Stomach (tissue), 9 donors: Measurements from ENCODE around the gene CDCA7. TPM values are rescaled to one million over a fixed set of nuclear protein-coding genes. Genes with fewer than 3 reads are reported as not detected.
"Not testable (repeated sequence)": the region's sequence is repeated elsewhere in the genome, so short reads cannot be mapped to it uniquely, and the experiment has no call there.

ENCODE experiments used
- DNase-seq, 2 donors: peaks; one replicate each; pipeline versions ENCODE4 v3.0.0 to v3.0.0-alpha.2; 2013 to 2019
- H3K27ac ChIP-seq, 5 donors: fragments of 200-600 bp in 4 of 5; sonication (generic) in 4 of 5; one replicate each; pipeline ENCODE4 v1.5.1; 2013 to 2019; ENCODE audit warnings: mild to moderate bottlenecking in 1 of 5, moderate library complexity in 1 of 5
- H3K27me3 ChIP-seq, 3 donors: fragments of 200-600 bp; sonication (generic); one replicate each; pipeline ENCODE4 v1.5.1; 2017 to 2019; ENCODE audit warnings: mixed run types in 1 of 3
- H3K36me3 ChIP-seq, 4 donors: fragments of 200-600 bp; sonication (generic); 1 replicate in 3 of 4; 2 replicates in 1 of 4; pipeline ENCODE4 v1.5.1; 2016 to 2019
- H3K4me1 ChIP-seq, 4 donors: fragments of 200-600 bp; sonication (generic); one replicate each; pipeline ENCODE4 v1.5.1; 2016 to 2019
- H3K4me3 ChIP-seq, 4 donors: fragments of 200-600 bp; sonication (generic) in 3 of 4; one replicate each; pipeline ENCODE4 v1.5.1; 2016 to 2019; ENCODE audit warnings: mild to moderate bottlenecking in 1 of 4
- H3K9me3 ChIP-seq, 4 donors: fragments of 200-600 bp; sonication (generic); one replicate each; pipeline ENCODE4 v1.5.1; 2016 to 2019
- EP300 ChIP-seq: sonication (generic); formaldehyde crosslinking; IDR thresholded peaks from one replicate; pipeline ENCODE4 v1.6.1; 2017; ENCODE audit warnings: antibody characterized with exemption
- POLR2A ChIP-seq, 4 donors: fragments of 450-650 bp; IDR thresholded peaks; one replicate each; pipeline ENCODE4 v1.6.1; 2016; ENCODE audit warnings: antibody characterized with exemption in 4 of 4, control low read depth in 2 of 4, mild to moderate bottlenecking in 1 of 4, moderate library complexity in 1 of 4
- POLR2AphosphoS5 ChIP-seq, 3 donors: sonication (generic); formaldehyde crosslinking; IDR thresholded peaks; one replicate each; pipeline ENCODE4 v1.6.1; 2016; ENCODE audit warnings: antibody characterized with exemption in 3 of 3
- WGBS, 5 donors: extraction: QIAGEN DNeasy Blood & Tissue Kit in 3 of 5; methylation state at CpG; one replicate each; pipeline versions ENCODE4 v1.1.5 to v1.1.7; 2013 to 2018; 5-methylcytosine and 5-hydroxymethylcytosine counted together
- intact Hi-C: fragments of 100-400 bp; cut with DNase I; formaldehyde crosslinking; loops from one replicate; pipeline ENCODE4 v1.15.1; 2023; ENCODE audit warnings: low total_unique reads
- polyA plus RNA-seq, 3 donors: library from polyadenylated mRNA; stranded (reverse); fragments of 200-250 nt; gene quantifications; one replicate each; pipeline ENCODE4 v1.2.3, GENCODE V29; 2013
- total RNA-seq, 5 donors: library from RNA; depleted of rRNA; stranded (reverse); fragments of >200 nt; gene quantifications; one replicate each; pipeline versions ENCODE4 v1.1.0 to v1.2.3, GENCODE V29; 2014 to 2016
- TF ChIP-seq, protein P1 (sequence below), 7 experiments: fragments of 450-650 bp in 4 of 7; fragments of 200-600 bp in 3 of 7; sonication (generic) in 3 of 7; IDR thresholded peaks; one replicate each; pipeline ENCODE4 v1.5.1; 2016 to 2019; ENCODE audit warnings: antibody characterized with exemption in 7 of 7, control low read depth in 2 of 7, mild to moderate bottlenecking in 1 of 7
- donor health status: healthy with polysubstance abuse.
- donor health status: Bipolar disorder and iron deficiency.
- donor health status: healthy.

Gene CDCA7
- total and polyA plus RNA-seq, 8 donors: 0.61 to 41.1 (median 8.1) TPM

GRCh38 chr2:173373290-173373689 is 18.6 kb downstream of the CDCA7 start:
- no peak overlapping the region for H3K4me3 ChIP-seq
- H3K36me3 ChIP-seq: no peaks in the 10 kb centered on the region
- intact Hi-C loops: no loop called here
- no peaks in the 10 kb centered on the region for H3K4me1 ChIP-seq
- no peaks in the 10 kb centered on the region for H3K27me3 ChIP-seq
- no peak for TF ChIP-seq POLR2A (IDR thresholded peaks at IDR 0.05)
- TF ChIP-seq POLR2AphosphoS5 (IDR thresholded peaks at IDR 0.05): no peak
- TF ChIP-seq, protein P1, sequence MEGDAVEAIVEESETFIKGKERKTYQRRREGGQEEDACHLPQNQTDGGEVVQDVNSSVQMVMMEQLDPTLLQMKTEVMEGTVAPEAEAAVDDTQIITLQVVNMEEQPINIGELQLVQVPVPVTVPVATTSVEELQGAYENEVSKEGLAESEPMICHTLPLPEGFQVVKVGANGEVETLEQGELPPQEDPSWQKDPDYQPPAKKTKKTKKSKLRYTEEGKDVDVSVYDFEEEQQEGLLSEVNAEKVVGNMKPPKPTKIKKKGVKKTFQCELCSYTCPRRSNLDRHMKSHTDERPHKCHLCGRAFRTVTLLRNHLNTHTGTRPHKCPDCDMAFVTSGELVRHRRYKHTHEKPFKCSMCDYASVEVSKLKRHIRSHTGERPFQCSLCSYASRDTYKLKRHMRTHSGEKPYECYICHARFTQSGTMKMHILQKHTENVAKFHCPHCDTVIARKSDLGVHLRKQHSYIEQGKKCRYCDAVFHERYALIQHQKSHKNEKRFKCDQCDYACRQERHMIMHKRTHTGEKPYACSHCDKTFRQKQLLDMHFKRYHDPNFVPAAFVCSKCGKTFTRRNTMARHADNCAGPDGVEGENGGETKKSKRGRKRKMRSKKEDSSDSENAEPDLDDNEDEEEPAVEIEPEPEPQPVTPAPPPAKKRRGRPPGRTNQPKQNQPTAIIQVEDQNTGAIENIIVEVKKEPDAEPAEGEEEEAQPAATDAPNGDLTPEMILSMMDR (IDR thresholded peaks at IDR 0.05): no peak
- TF ChIP-seq EP300: no peak
- no peaks in the 10 kb centered on the region for H3K9me3 ChIP-seq
- no peak overlapping the region for H3K27ac ChIP-seq
- DNase-seq: no peak
- WGBS, 5 donors: 83 to 89% (median 86%) methylated on average over 2 of the region's 2 CpGs

- H3K4me1 ChIP-seq: no peaks in the 10 kb centered on the region
- TF ChIP-seq EP300: no peak
- 93 to 97% (median 95%) methylated on average over 3 of the region's 3 CpGs for WGBS, 5 donors
- H3K9me3 ChIP-seq: no peaks in the 10 kb centered on the region
- no peaks in the 10 kb centered on the region for H3K27me3 ChIP-seq
- no peak overlapping the region for H3K27ac ChIP-seq
- no peaks in the 10 kb centered on the region for H3K36me3 ChIP-seq
- intact Hi-C loops: no loop called here
- no peak for DNase-seq
- H3K4me3 ChIP-seq: no peak overlapping the region
Measured at GRCh38 chr2:173374634-173375033, 20.0 kb downstream of the CDCA7 start.

DNA sequence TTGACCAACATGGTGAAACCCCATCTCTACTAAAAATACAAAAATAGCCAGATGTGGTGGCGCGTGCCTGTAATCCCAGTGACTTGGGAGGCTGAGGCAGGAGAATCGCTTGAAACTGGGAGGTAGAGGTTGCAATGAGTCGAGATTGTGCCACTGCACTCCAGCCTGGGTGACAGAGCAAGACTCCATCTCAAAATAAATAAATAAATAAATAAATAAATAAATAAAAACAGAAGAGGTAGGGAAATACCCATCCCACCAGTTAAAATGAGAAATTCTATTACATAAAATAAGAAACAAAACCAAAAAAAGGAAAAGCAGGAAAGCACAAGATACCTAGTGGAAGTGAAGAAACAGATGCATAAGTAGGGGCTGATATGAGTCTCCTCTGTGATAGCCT is 30.9 kb downstream of the CDCA7 start:
- H3K27me3 ChIP-seq, H3K27ac ChIP-seq, H3K9me3 ChIP-seq, H3K4me1 ChIP-seq, intact Hi-C loops, H3K36me3 ChIP-seq, H3K4me3 ChIP-seq, DNase-seq: not testable (repeated sequence)
- 95 to 99% (median 96%) methylated on average over 4 of the region's 4 CpGs for WGBS, 5 donors

GRCh38 chr2:173386021-173386737 is 31.5 kb downstream of the CDCA7 start:
- no peak for TF ChIP-seq EP300
- TF ChIP-seq, protein P1 (IDR thresholded peaks at IDR 0.05): no peak
- no peak for TF ChIP-seq POLR2AphosphoS5 (IDR thresholded peaks at IDR 0.05)
- TF ChIP-seq POLR2A (IDR thresholded peaks at IDR 0.05): no peak
- H3K36me3 ChIP-seq: no peaks in the 10 kb centered on the region
- H3K4me1 ChIP-seq: no peaks in the 10 kb centered on the region
- intact Hi-C loops: no loop called here
- H3K27me3 ChIP-seq: peaks cover 0 to 3% (median 0%) of the 10 kb centered on the region in 3 donors
- no peak overlapping the region for H3K4me3 ChIP-seq
- 78 to 87% (median 83%) methylated on average over 18 of the region's 18 CpGs for WGBS, 5 donors
- no peak for DNase-seq
- peaks cover 0 to 8% (median 0%) of the 10 kb centered on the region in 4 donors for H3K9me3 ChIP-seq
- no peak overlapping the region for H3K27ac ChIP-seq

- Histone ChIP-seq H3K4me3 (no peak overlapping the region), H3K9me3 (peaks cover 0 to 8% (median 0%) of the 10 kb centered on the region in 4 donors), H3K27ac (no peak overlapping the region), H3K27me3 (peaks cover 0 to 3% (median 0%) of the 10 kb centered on the region in 3 donors), H3K4me1 (no peaks in the 10 kb centered on the region), H3K36me3 (no peaks in the 10 kb centered on the region)
- intact Hi-C loops: no loop called here
- DNase-seq: no peak
- 85 to 93% (median 88%) methylated on average over 10 of the region's 10 CpGs for WGBS, 5 donors
- TF ChIP-seq, protein P1 (IDR thresholded peaks at IDR 0.05): no peak
Measured at GRCh38 chr2:173386738-173387065, 32.0 kb downstream of the CDCA7 start.
